ENCODE results near the gene MYO9A.

MYO9A gene

GRCh38 chr15:71804695-71805470 lies 313.1 kb downstream of the MYO9A start:
- DNase-seq = no peak

DNA sequence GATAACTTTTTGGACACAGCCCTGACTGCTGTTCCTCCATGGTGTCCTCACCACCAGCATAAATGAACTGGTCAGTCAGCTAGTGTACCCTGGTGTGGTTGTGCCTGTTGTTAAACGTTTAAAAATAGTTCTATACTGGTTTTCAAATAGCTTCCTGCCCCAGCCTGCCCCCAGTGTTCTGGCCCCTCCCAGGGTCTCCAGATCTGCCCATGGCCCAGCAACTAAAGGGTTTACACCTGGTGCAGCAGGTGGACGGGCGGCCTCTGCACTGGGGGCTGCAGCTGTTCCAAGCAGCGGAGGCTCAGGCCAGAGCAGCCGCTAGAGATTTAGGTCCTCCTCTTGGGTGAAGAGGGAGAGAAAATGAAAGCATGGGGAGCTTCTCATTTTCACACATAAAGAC lies 313.7 kb downstream of the MYO9A start:
- no peak for DNase-seq

DNA sequence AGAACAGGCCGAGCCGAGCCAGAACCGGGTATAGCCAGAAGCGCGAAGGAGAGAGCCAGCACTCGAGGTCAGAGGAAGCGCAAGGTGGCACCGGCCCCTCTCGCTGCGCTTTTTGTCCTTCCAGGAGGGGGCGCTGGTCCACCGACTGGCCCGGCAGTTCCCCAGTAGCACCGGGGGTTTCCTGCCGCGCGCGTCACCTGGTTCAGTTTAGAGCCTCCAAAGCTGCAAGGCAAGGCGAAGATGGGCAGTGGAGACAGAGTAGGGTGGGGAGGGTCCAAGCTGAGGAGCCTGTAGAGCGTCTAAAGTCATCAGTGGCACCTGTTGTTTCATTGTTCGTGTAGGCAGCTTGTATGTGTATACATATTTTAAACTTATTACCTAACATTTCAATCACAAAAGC lies 315.2 kb downstream of the MYO9A start:
- DNase-seq = peak; percentile 53 to 56

- no peak for DNase-seq
Measured at GRCh38 chr15:71801935-71802655, 315.9 kb downstream of the MYO9A start.

DNA sequence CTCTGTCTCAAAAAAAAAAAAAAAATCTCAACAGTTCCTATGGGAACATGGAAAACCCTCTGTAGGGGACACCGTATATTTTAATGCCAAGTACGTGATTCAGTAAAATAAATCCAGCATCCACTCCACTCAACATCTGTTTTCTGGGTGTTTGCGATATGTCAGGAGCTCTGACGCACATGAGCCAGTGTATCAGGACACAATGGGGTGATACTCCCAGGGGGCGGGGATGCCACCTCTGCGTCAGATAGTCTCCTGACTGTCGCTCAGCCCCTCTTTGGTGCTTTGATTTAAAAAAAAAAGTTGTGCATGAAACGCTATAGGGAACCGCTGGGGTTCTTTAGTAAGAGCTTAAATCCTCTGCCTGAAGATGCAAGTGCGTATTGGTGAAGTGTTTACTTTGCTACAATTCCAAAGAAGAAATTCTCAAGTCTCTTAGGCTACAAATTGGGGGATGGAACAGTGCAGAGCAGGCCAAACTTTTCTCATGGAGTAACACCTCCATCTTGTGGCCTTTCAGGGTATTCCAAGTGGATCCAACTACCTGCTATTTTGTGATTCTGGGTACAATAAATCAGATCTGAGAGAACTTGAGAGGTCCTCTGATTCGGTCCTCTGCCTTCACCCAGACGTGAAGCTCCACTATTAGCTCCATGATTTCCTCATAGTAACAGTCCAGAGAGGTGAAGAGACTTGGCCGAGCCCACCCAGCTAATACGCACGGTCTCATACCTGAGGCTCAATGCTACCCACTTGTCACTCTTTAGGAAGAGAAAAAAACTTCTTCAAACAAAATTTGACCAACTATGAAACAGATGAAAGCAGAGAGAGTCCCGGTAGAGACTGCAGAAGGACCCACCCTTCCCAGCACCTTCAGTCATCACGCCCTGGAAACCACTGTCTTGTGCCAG lies 316.9 kb downstream of the MYO9A start:
- DNase-seq = peak; percentile 9 to 28

DNA sequence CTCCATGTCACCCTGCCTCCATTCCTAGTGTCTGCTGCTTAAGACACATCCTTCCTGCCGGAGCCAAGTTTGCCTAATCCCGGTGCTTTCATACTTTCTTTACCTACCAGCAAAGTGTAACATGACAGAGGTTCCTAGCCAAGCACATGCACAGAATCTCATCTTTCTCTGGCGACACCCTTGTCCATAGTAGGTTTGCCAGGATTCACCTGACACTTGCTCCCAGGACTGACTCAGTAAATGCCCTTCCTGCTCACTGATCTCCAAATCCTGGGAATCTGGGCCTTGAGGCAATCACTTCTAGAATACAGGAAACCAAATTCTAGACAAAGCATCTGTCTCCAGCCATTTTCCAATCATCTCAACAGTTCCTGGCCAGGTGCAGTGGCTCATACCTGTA lies 317.8 kb downstream of the MYO9A start:
- DNase-seq = no peak

DNA sequence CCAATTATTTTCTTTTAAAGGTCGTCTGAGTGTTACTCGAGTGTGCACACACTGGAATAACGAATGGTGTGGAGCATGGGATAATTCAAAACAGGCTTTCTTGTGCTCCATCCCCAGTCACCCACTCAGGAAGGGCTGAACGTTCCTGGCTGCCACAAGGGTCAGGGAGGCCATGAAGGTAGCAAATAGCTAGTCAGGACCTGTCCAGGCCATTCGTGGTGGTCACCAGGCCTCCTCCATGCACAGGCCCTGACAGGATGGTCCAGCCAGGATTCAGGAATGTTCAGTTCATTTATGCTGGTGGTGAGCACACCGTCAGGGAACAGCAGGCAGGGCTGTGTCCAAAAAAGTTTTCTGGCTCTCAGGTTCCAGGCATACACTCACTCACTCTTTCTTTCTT lies 319.3 kb downstream of the MYO9A start:
- DNase-seq = no peak

- no peak for DNase-seq
Measured at GRCh38 chr15:71792521-71792920, 325.4 kb downstream of the MYO9A start.

GRCh38 chr15:71791975-71792374 lies 326.0 kb downstream of the MYO9A start:
- DNase-seq = no peak

DNA sequence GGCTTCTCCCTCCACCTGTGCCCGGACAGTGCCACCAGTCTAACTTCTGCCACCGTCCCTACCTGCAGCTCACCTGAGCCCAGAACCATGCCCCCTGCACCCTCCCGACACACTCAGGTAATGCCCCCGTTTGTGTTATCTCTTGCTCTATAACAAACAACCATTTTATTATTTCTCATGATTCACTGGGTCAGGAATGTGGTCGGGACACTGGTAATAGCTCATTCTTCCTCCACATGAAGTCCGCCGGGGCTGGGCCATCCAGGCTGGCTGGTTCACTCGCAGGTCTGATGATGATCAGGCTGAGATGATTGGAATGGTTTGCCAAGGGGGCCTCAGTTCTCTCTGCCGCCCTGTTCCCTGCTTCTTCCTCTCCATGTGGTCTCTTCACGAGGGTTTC lies 327.9 kb downstream of the MYO9A start:
- DNase-seq = no peak

- no peak for DNase-seq
Measured at GRCh38 chr15:71789616-71790015, 328.3 kb downstream of the MYO9A start.

GRCh38 chr15:71788646-71789579 lies 329.0 kb downstream of the MYO9A start:
- DNase-seq = no peak

- DNase-seq = no peak
Measured at GRCh38 chr15:71786673-71787072, 331.3 kb downstream of the MYO9A start.

DNA sequence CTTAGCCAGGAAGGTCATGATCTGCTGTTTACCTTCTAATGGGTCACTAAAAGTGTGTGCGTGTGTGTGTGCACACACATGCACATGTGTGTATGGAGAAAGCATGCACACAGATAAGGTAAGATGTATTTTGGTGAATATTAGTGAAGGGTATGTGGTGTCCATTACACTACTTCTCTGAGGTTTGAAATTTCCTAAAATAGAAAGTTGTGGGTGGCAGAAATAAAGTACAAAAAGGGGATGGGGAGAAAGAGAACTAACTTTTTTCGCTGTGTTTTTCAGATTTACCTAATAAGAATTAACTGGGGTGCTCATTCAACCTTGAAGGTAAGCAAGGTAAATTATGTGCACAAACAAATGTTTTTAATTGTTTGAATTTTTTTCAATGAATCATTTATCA lies 332.0 kb downstream of the MYO9A start:
- DNase-seq = no peak

DNA sequence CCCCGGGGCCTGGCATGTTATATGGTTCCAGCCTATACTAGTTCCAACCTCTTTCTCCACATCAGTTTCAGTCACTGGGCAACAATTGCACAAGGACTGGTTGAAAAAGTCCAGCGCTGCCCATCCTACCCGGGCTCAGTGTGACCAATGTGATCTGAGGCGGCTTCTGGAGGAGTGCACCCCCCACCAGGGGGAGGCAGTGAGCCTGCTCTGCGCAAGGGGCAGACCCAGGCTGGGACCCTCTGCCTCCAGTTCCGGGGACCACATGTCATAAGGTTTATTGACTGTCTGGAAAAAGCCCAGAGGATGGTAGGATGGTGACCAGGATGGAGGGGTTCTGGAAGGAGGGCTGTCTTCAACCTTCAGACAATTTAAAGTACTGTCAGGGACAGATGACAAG lies 333.2 kb downstream of the MYO9A start:
- DNase-seq = peak; percentile 7 to 21

GRCh38 chr15:71782422-71783165 lies 335.4 kb downstream of the MYO9A start:
- no peak for DNase-seq

- no peak for DNase-seq
Measured at GRCh38 chr15:71781965-71782265, 336.0 kb downstream of the MYO9A start.

GRCh38 chr15:71781179-71781964 lies 336.6 kb downstream of the MYO9A start:
- peak in 1 of 2 experiments; percentile 20 for DNase-seq

DNA sequence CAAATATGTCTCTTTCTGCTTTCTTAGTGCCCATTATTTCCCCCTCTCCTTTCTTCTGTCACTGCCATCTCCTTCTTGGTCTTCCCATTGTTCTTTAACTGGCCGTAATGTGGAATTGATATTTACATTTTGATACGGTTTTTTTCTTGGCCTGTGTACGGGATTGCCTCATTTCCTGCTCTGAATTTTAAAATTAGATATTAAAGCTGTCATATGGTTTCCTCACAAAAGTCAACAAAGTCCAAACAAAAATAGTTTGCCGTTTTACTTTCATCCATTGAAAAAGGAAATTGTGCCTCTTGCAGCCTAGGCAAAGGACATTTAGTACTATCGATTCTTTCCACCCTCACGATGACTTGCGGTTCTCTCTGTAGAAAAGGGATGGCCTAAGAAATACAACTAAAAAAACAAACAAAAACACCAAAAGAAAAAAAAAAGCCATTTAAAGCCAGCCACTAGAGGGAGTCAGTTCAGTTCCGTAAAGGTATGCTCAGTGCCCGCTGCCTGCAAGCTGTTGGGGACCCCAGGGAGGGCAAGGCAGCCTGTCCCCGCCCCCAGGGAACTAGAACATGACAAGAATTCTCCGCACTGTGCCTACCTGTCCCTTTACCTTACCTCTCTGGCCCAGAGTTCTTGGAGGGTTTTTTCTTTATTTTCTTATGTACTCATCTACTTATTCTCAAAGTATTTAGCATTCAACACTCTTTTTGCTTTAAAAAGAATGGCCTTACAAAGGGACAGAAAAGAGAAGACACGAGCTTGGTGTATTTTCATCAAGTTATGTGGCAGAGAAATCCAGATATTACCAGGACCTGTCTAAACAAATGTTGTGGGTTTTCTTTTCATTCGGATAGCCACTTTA lies 337.6 kb downstream of the MYO9A start:
- DNase-seq = peak; percentile 27 to 34
